Measurements from ENCODE around the gene NUP58. TPM values are rescaled to one million over a fixed set of nuclear protein-coding genes. Genes with fewer than 3 reads are reported as not detected.

Gene NUP58
- total RNA-seq, 1 donor from 2014 or later: 37.7 TPM

DNA sequence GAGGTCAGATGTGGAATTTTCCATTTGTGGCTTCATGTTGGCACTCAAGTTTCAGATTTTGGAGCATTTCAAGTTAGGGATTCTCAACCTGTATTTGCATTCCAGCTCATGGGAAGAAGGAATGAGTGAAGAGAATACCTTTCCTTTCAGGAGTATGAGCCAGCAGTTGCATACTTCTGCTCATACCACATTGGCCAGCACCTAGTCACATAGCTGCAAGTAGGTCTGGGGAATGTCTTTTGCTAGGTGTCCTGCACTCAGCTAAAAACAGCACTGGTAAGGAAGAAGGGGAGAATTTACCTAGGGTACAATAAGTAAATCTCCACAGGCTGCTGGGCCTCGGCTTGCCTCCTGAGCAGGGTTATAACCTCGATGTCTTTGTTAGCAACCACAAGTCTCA is 45.7 kb downstream of the NUP58 start:
- Mint-ChIP-seq H3K27ac (ENCODE audit: unreplicated experiment) (no peak overlapping the region), H3K27me3 (ENCODE audit: low read depth) (peaks cover 1% of the 10 kb centered on the region), H3K4me3 (ENCODE audit: unreplicated experiment) (no peak overlapping the region), H3K9me3 (ENCODE audit: low read depth) (no peaks in the 10 kb centered on the region), H3K36me3 (ENCODE audit: low read depth) (peaks cover 5% of the 10 kb centered on the region), H3K4me1 (ENCODE audit: low read depth) (no peaks in the 10 kb centered on the region)
- TF ChIP-seq, protein P1, sequence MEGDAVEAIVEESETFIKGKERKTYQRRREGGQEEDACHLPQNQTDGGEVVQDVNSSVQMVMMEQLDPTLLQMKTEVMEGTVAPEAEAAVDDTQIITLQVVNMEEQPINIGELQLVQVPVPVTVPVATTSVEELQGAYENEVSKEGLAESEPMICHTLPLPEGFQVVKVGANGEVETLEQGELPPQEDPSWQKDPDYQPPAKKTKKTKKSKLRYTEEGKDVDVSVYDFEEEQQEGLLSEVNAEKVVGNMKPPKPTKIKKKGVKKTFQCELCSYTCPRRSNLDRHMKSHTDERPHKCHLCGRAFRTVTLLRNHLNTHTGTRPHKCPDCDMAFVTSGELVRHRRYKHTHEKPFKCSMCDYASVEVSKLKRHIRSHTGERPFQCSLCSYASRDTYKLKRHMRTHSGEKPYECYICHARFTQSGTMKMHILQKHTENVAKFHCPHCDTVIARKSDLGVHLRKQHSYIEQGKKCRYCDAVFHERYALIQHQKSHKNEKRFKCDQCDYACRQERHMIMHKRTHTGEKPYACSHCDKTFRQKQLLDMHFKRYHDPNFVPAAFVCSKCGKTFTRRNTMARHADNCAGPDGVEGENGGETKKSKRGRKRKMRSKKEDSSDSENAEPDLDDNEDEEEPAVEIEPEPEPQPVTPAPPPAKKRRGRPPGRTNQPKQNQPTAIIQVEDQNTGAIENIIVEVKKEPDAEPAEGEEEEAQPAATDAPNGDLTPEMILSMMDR (IDR thresholded peaks at IDR 0.05): no peak
- no peak for DNase-seq (ENCODE audit: low spot score)

DNA sequence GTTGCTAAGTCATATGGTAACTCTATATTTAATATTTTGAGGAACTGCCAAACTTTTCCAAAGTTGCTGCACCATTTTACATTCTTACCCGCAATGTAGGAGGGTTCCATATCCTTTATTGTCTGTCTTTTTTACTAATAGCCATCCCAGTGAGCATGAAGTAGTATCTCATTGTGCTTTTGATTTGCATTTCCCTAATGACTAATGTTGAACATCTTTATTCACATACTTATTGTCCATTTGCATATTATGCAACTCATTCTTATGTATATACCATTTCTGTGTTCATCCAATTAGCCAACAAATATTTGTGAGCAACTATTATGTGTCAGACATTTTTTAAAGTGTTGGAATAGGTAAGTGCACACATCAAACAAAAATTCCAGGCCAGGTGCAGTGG is 50.0 kb downstream of the NUP58 start:
- Mint-ChIP-seq H3K9me3 (ENCODE audit: low read depth) (no peaks in the 10 kb centered on the region), H3K36me3 (ENCODE audit: low read depth) (peaks cover 3% of the 10 kb centered on the region), H3K27ac (ENCODE audit: unreplicated experiment) (no peak overlapping the region), H3K4me3 (ENCODE audit: unreplicated experiment) (no peak overlapping the region), H3K4me1 (ENCODE audit: low read depth) (peaks cover 4% of the 10 kb centered on the region), H3K27me3 (ENCODE audit: low read depth) (peaks cover 15% of the 10 kb centered on the region)
- no peak for DNase-seq (ENCODE audit: low spot score)
- TF ChIP-seq, protein P1 (IDR thresholded peaks at IDR 0.05): no peak

DNA sequence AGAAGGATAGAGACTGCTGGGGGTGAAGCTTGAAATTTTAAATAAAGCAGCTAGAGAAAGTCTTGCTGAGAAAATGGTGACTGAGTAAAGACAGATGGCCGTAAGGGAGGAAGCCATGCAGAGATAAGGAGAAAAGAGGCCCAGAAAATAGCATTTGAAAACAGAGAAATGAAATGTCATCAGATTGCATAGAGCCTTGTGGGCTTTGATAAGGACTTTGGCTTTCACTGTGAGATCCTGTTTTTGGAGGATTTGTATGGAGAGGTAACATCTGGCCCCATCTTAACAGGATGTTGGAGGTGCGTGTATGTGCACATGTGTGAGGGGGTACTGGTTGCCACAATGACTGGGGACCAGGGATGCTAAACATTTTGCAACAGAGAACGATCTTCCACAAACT is 50.8 kb downstream of the NUP58 start:
- Mint-ChIP-seq H3K9me3 (ENCODE audit: low read depth) (no peaks in the 10 kb centered on the region), H3K4me1 (ENCODE audit: low read depth) (peaks cover 5% of the 10 kb centered on the region), H3K36me3 (ENCODE audit: low read depth) (peaks cover 3% of the 10 kb centered on the region), H3K4me3 (ENCODE audit: unreplicated experiment) (no peak overlapping the region), H3K27me3 (ENCODE audit: low read depth) (peaks cover 15% of the 10 kb centered on the region), H3K27ac (ENCODE audit: unreplicated experiment) (no peak overlapping the region)
- TF ChIP-seq, protein P1 (IDR thresholded peaks at IDR 0.05): no peak
- no peak for DNase-seq (ENCODE audit: low spot score)

DNA sequence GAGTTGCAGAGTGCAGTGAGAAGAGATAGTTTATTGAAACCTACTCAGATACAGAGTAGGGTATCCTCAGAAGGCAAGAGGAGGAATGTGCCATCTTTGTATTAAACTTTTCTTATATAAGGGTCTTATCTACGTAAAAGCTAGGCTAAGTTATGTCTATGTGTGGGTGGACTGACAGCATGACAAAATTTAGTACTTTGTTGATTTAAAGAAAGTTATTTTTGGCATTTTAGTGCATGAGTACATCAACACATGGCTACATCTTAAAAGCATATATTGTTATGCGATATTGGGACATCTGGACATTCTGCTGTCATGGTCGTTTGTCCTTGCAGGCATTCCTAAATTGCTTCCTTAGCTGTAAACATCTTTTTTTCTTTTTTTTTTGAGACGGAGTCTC is 51.4 kb downstream of the NUP58 start:
- Mint-ChIP-seq H3K4me1 (ENCODE audit: low read depth) (peaks cover 5% of the 10 kb centered on the region), H3K36me3 (ENCODE audit: low read depth) (peaks cover 3% of the 10 kb centered on the region), H3K27ac (ENCODE audit: unreplicated experiment) (no peak overlapping the region)

DNA sequence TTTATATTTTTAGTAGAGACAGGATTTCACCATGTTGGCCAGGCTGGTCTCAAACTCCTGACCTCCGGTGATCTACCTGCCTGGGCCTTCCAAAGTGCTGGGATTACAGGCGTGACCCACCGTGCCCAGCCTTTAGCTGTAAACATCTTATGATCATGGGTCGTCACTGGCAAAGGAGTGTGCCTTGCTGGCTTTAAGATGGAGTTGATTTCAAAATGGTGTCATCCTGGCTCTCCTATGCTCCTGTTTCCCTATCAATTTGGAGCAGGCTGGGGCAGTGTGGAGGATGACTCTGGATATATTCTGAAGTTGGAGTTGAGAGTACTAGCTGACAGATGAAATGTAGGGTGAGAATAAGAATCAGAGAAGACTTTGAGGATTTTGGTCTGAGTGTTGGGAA is 51.9 kb downstream of the NUP58 start:
- H3K36me3 Mint-ChIP-seq (ENCODE audit: low read depth): peaks cover 3% of the 10 kb centered on the region
- TF ChIP-seq, protein P1 (IDR thresholded peaks at IDR 0.05): no peak
- H3K27me3 Mint-ChIP-seq (ENCODE audit: low read depth): peaks cover 20% of the 10 kb centered on the region
- no peak for DNase-seq (ENCODE audit: low spot score)
- no peak overlapping the region for H3K27ac Mint-ChIP-seq (ENCODE audit: unreplicated experiment)
- H3K4me1 Mint-ChIP-seq (ENCODE audit: low read depth): peaks cover 5% of the 10 kb centered on the region
- H3K9me3 Mint-ChIP-seq (ENCODE audit: low read depth): no peaks in the 10 kb centered on the region
- no peak overlapping the region for H3K4me3 Mint-ChIP-seq (ENCODE audit: unreplicated experiment)

More for the DNA sequence above, 51.4 kb downstream of the NUP58 start:
- peaks cover 16% of the 10 kb centered on the region for H3K27me3 Mint-ChIP-seq (ENCODE audit: low read depth)
- H3K9me3 Mint-ChIP-seq (ENCODE audit: low read depth): no peaks in the 10 kb centered on the region
- DNase-seq (ENCODE audit: low spot score): no peak
- TF ChIP-seq, protein P1 (IDR thresholded peaks at IDR 0.05): no peak
- no peak overlapping the region for H3K4me3 Mint-ChIP-seq (ENCODE audit: unreplicated experiment)
